Fibroblast of villous mesenchyme (primary cell): ENCODE measurements around the gene KBTBD3. TPM values are rescaled to one million over a fixed set of nuclear protein-coding genes. Genes with fewer than 3 reads are reported as not detected.
"Not testable (repeated sequence)": the region's sequence is repeated elsewhere in the genome, so short reads cannot be mapped to it uniquely, and the experiment has no call there.

Experiments used
- DNase-seq: peaks from one replicate; pipeline ENCODE4 v3.0.0-alpha.2; 2010; ENCODE audit warnings: low read depth
- H3K4me3 ChIP-seq: 2 replicates; pipeline ENCODE4 v1.5.1; 2011; ENCODE audit warnings: low read depth, mild to moderate bottlenecking, low read length
- total RNA-seq: library from RNA; depleted of rRNA; stranded (reverse); fragments of >200 nt; gene quantifications from 2 replicates; pipeline ENCODE4 v1.2.3, GENCODE V29; 2012
- TF ChIP-seq, protein P1 (sequence below): IDR thresholded peaks from 2 replicates; pipeline ENCODE4 v1.5.1; 2012; ENCODE audit warnings: low read depth, mild to moderate bottlenecking, low read length; ENCODE audit not compliant: insufficient read depth

KBTBD3 gene
- total RNA-seq, 1 donor: 3.9 TPM

- peak; percentile 47 for DNase-seq
- TF ChIP-seq, protein P1, sequence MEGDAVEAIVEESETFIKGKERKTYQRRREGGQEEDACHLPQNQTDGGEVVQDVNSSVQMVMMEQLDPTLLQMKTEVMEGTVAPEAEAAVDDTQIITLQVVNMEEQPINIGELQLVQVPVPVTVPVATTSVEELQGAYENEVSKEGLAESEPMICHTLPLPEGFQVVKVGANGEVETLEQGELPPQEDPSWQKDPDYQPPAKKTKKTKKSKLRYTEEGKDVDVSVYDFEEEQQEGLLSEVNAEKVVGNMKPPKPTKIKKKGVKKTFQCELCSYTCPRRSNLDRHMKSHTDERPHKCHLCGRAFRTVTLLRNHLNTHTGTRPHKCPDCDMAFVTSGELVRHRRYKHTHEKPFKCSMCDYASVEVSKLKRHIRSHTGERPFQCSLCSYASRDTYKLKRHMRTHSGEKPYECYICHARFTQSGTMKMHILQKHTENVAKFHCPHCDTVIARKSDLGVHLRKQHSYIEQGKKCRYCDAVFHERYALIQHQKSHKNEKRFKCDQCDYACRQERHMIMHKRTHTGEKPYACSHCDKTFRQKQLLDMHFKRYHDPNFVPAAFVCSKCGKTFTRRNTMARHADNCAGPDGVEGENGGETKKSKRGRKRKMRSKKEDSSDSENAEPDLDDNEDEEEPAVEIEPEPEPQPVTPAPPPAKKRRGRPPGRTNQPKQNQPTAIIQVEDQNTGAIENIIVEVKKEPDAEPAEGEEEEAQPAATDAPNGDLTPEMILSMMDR: no peak
- H3K4me3 ChIP-seq: no peak overlapping the region
Observed at GRCh38 chr11:106012744-106013143, 64.4 kb downstream of the KBTBD3 start.

GRCh38 chr11:106011481-106011880, 65.7 kb downstream of the KBTBD3 start:
- DNase-seq: no peak
- H3K4me3 ChIP-seq: no peak overlapping the region
- TF ChIP-seq, protein P1: no peak

DNA sequence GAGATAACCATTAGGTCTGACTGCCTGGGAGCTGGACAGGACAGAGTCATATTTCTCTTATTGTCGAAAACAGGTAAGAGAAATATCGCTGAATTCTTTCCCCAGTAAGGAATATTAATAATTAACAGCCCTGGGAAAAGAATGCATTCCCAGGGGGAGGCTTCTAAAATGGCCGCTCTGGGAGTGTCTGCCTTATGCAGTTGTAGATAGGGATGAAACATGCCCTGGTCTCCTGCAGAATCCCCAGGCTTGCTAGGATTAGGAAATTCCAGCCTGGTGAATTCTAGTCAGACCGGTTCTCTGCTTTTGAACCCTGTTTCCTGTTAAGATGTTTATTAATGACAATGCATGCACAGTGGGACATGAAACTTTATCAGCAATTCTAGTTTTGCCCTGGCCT, 74.1 kb downstream of the KBTBD3 start:
- not testable (repeated sequence) for H3K4me3 ChIP-seq, DNase-seq

DNA sequence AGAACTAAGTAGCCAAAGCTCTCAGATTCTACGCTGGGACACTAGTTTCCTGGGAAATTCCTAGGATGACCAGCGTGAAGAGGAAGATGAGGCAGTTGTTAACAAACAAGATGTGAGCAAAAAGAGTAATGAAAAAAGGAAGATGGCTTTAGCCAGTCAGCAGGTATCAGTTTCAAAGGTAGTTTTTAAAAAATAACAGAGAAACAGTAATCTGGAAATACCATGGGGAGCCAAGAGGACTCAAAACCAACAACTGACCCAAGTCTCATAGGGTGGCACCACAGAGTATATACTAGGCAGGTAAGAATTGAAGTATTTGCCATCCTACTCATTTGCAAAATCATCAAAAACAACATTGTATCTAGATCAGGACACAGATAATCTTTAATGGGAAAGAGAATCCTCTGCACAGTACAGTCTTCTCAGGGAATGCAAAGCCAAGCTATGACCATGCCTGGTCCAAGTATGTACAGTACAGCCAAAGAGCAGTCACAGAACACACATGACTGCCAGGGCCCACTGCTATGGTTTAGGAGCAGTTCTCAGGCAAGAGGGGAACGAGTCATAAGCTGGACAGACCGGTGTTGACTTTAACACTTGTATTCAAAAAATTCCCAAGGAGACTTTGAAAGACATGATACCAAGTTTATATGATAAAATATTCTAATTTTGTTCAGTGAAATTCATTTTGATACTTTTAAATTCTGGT, 75.7 kb downstream of the KBTBD3 start:
- no peak overlapping the region for H3K4me3 ChIP-seq
- TF ChIP-seq, protein P1: no peak
- no peak for DNase-seq

Other genes with a start within 250 kb of the KBTBD3 start
- 37.4 and 46.6 TPM in 2 replicates for gene MSANTD4, start 55.1 kb downstream of the KBTBD3 start, total RNA-seq
- 47.7 and 72.5 TPM in 2 replicates for gene AASDHPPT, start 315 bp upstream of the KBTBD3 start, total RNA-seq